GM15510 (cell line): ENCODE data around the gene CCDC102B.

Experiments
- POLR2A ChIP-seq: IDR thresholded peaks from 3 replicates; pipeline ENCODE4 v1.6.1; 2011; ENCODE audit warnings: borderline replicate concordance; ENCODE audit not compliant: insufficient read length; ENCODE audit errors: extremely low read depth

Gene CCDC102B

GRCh38 chr18:68962623-68963022, 164.7 kb downstream of the CCDC102B start:
- no peak for TF ChIP-seq POLR2A

GRCh38 chr18:68965817-68966216, 167.9 kb downstream of the CCDC102B start:
- no peak for TF ChIP-seq POLR2A

GRCh38 chr18:68969027-68969426, 171.1 kb downstream of the CCDC102B start:
- no peak for TF ChIP-seq POLR2A

- no peak for TF ChIP-seq POLR2A
These were observed 174.3 kb downstream of the CCDC102B start for GRCh38 chr18:68972176-68972575.

GRCh38 chr18:68979737-68980136, 181.9 kb downstream of the CCDC102B start:
- no peak for TF ChIP-seq POLR2A

- no peak for TF ChIP-seq POLR2A
These were observed 185.2 kb downstream of the CCDC102B start for GRCh38 chr18:68983126-68983525.

- TF ChIP-seq POLR2A: no peak
These were observed 186.5 kb downstream of the CCDC102B start for GRCh38 chr18:68984342-68984741.

GRCh38 chr18:68985172-68985820, 187.4 kb downstream of the CCDC102B start:
- TF ChIP-seq POLR2A: no peak

- TF ChIP-seq POLR2A: no peak
These were observed 193.4 kb downstream of the CCDC102B start for GRCh38 chr18:68991286-68991685.

GRCh38 chr18:68992719-68993482, 195.0 kb downstream of the CCDC102B start:
- no peak for TF ChIP-seq POLR2A

GRCh38 chr18:68995675-68996074, 197.8 kb downstream of the CCDC102B start:
- no peak for TF ChIP-seq POLR2A

- TF ChIP-seq POLR2A: no peak
These were observed 200.0 kb downstream of the CCDC102B start for GRCh38 chr18:68997845-68998244.

- no peak for TF ChIP-seq POLR2A
These were observed 202.5 kb downstream of the CCDC102B start for GRCh38 chr18:69000366-69000765.

- TF ChIP-seq POLR2A: no peak
These were observed 204.4 kb downstream of the CCDC102B start for GRCh38 chr18:69002233-69002632.

GRCh38 chr18:69008538-69008937, 210.7 kb downstream of the CCDC102B start:
- no peak for TF ChIP-seq POLR2A

- TF ChIP-seq POLR2A: no peak
These were observed 223.4 kb downstream of the CCDC102B start for GRCh38 chr18:69021211-69021805.
